ENCODE data around the gene MYL2.
A peak's percentile ranks its signal among the peaks of the same experiment; 100 is the strongest.

Gene MYL2

GRCh38 chr12:110896559-110896958 lies 23.8 kb downstream of the MYL2 start:
- H3K4me1 ChIP-seq (ENCODE audit: control extremely low read depth in 1 of 4, control insufficient read depth in 4 of 4, insufficient read depth in 4 of 4, low read length in 3 of 4), result peaks cover 0 to 8% (median 4%) of the 10 kb centered on the region in 4 experiments
- no peak overlapping the region for H3K4me3 ChIP-seq (ENCODE audit: control insufficient read depth in 1 of 7, extremely low read depth in 1 of 7, insufficient read depth in 4 of 7, low read depth in 2 of 7, low read length in 6 of 7)
- 94% methylated on average over 3 of the region's 3 CpGs for WGBS (ENCODE audit: insufficient coverage)
- no peaks in the 10 kb centered on the region for H3K36me3 ChIP-seq (ENCODE audit: control insufficient read depth in 4 of 4, insufficient read depth in 4 of 4, low read length in 3 of 4)
- ChIA-PET CTCF (interaction anchor here (0.7 to 1.8 kb wide), 5 partner anchors 8 to 124 kb away, joined by 3 to 4 read pairs (median 4); partner anchors contain the start of gene CCDC63), POLR2A (no interaction called here)
- no peak for DNase-seq
- peaks cover 0 to 4% (median 0%) of the 10 kb centered on the region in 5 experiments for H3K9me3 ChIP-seq (ENCODE audit: control extremely low read depth in 1 of 5, control insufficient read depth in 4 of 5, insufficient read depth in 2 of 5, low read depth in 1 of 5, low read length in 4 of 5)
- no peak overlapping the region for H3K27ac ChIP-seq (ENCODE audit: insufficient read depth in 1 of 2, low read depth in 1 of 2, low read length in 2 of 2, poor library complexity in 1 of 2, severe bottlenecking in 2 of 2)
- no peaks in the 10 kb centered on the region for H3K27me3 ChIP-seq (replicated peaks in 2 of 5; ENCODE audit: control insufficient read depth in 4 of 5, insufficient read depth in 5 of 5, low read length in 4 of 5)

GRCh38 chr12:110893956-110894355 lies 26.4 kb downstream of the MYL2 start:
- Histone ChIP-seq H3K9me3 (ENCODE audit: control extremely low read depth in 1 of 5, control insufficient read depth in 4 of 5, insufficient read depth in 2 of 5, low read depth in 1 of 5, low read length in 4 of 5) (peaks cover 0 to 4% (median 0%) of the 10 kb centered on the region in 5 experiments), H3K27ac (ENCODE audit: insufficient read depth in 1 of 2, low read depth in 1 of 2, low read length in 2 of 2, poor library complexity in 1 of 2, severe bottlenecking in 2 of 2) (no peak overlapping the region), H3K4me1 (ENCODE audit: control extremely low read depth in 1 of 4, control insufficient read depth in 4 of 4, insufficient read depth in 4 of 4, low read length in 3 of 4) (peaks cover 0 to 8% (median 4%) of the 10 kb centered on the region in 4 experiments), H3K27me3 (replicated peaks in 2 of 5; ENCODE audit: control insufficient read depth in 4 of 5, insufficient read depth in 5 of 5, low read length in 4 of 5) (no peaks in the 10 kb centered on the region), H3K4me3 (ENCODE audit: control insufficient read depth in 1 of 7, extremely low read depth in 1 of 7, insufficient read depth in 4 of 7, low read depth in 2 of 7, low read length in 6 of 7) (peak overlapping the region in 3 of 7 experiments; percentile 54 to 70 (median 56)), H3K36me3 (ENCODE audit: control insufficient read depth in 4 of 4, insufficient read depth in 4 of 4, low read length in 3 of 4) (no peaks in the 10 kb centered on the region)
- ChIA-PET CTCF (interaction anchor here (1.0 to 2.1 kb wide), 9 partner anchors 9 to 417 kb away, joined by 3 to 8 read pairs (median 4); no protein-coding TSS in a partner anchor), POLR2A (no interaction called here)
- 90% methylated on average over 2 of the region's 3 CpGs for WGBS (ENCODE audit: insufficient coverage)
- no peak for DNase-seq

GRCh38 chr12:110889361-110889760 lies 31.0 kb downstream of the MYL2 start:
- ChIA-PET POLR2A (no interaction called here), CTCF (interaction anchor here (1.0 kb wide), 1 partner anchor 151 kb away, joined by 3 read pairs; no protein-coding TSS in a partner anchor)
- Histone ChIP-seq H3K9me3 (ENCODE audit: control extremely low read depth in 1 of 5, control insufficient read depth in 4 of 5, insufficient read depth in 2 of 5, low read depth in 1 of 5, low read length in 4 of 5) (peaks cover 0 to 4% (median 0%) of the 10 kb centered on the region in 5 experiments), H3K36me3 (ENCODE audit: control insufficient read depth in 4 of 4, insufficient read depth in 4 of 4, low read length in 3 of 4) (no peaks in the 10 kb centered on the region), H3K4me3 (ENCODE audit: control insufficient read depth in 1 of 7, extremely low read depth in 1 of 7, insufficient read depth in 4 of 7, low read depth in 2 of 7, low read length in 6 of 7) (no peak overlapping the region), H3K4me1 (ENCODE audit: control extremely low read depth in 1 of 4, control insufficient read depth in 4 of 4, insufficient read depth in 4 of 4, low read length in 3 of 4) (peaks cover 0 to 8% (median 2%) of the 10 kb centered on the region in 4 experiments), H3K27ac (ENCODE audit: insufficient read depth in 1 of 2, low read depth in 1 of 2, low read length in 2 of 2, poor library complexity in 1 of 2, severe bottlenecking in 2 of 2) (no peak overlapping the region), H3K27me3 (replicated peaks in 2 of 5; ENCODE audit: control insufficient read depth in 4 of 5, insufficient read depth in 5 of 5, low read length in 4 of 5) (no peaks in the 10 kb centered on the region)
- DNase-seq, result no peak
- WGBS (ENCODE audit: insufficient coverage), result 96% methylated on average over 12 of the region's 12 CpGs

- Histone ChIP-seq H3K27ac (ENCODE audit: insufficient read depth in 1 of 2, low read depth in 1 of 2, low read length in 2 of 2, poor library complexity in 1 of 2, severe bottlenecking in 2 of 2) (no peak overlapping the region), H3K4me3 (ENCODE audit: control insufficient read depth in 1 of 7, extremely low read depth in 1 of 7, insufficient read depth in 4 of 7, low read depth in 2 of 7, low read length in 6 of 7) (peak overlapping the region in 3 of 7 experiments; percentile 62 to 75 (median 65)), H3K27me3 (replicated peaks in 2 of 5; ENCODE audit: control insufficient read depth in 4 of 5, insufficient read depth in 5 of 5, low read length in 4 of 5) (no peaks in the 10 kb centered on the region), H3K9me3 (ENCODE audit: control extremely low read depth in 1 of 5, control insufficient read depth in 4 of 5, insufficient read depth in 2 of 5, low read depth in 1 of 5, low read length in 4 of 5) (no peaks in the 10 kb centered on the region), H3K4me1 (ENCODE audit: control extremely low read depth in 1 of 4, control insufficient read depth in 4 of 4, insufficient read depth in 4 of 4, low read length in 3 of 4) (peaks cover 0 to 4% (median 1%) of the 10 kb centered on the region in 4 experiments), H3K36me3 (ENCODE audit: control insufficient read depth in 4 of 4, insufficient read depth in 4 of 4, low read length in 3 of 4) (no peaks in the 10 kb centered on the region)
- POLR2A ChIA-PET, result interaction anchor here (0.6 kb wide), 1 partner anchor 173 kb away, joined by 4 read pairs; no protein-coding TSS in a partner anchor
- 33% methylated on average over 3 of the region's 5 CpGs for WGBS (ENCODE audit: insufficient coverage)
- CTCF ChIA-PET, result interaction anchor here (1.0 to 2.1 kb wide), 16 partner anchors 8 to 423 kb away, joined by 3 to 8 read pairs (median 4); partner anchors contain the start of gene CCDC63
- DNase-seq, result peak in 2 of 3 donors; percentile 16 to 32
Measured at GRCh38 chr12:110888256-110888991, 32.0 kb downstream of the MYL2 start.

GRCh38 chr12:110885152-110885840 lies 35.1 kb downstream of the MYL2 start:
- POLR2A ChIA-PET, result no interaction called here

GRCh38 chr12:110883251-110883650 lies 37.1 kb downstream of the MYL2 start:
- H3K4me1 ChIP-seq (ENCODE audit: control extremely low read depth in 1 of 4, control insufficient read depth in 4 of 4, insufficient read depth in 4 of 4, low read length in 3 of 4), result peaks cover 0 to 4% (median 1%) of the 10 kb centered on the region in 4 experiments
- WGBS (ENCODE audit: insufficient coverage), result 100% methylated on average over 2 of the region's 4 CpGs
- CTCF ChIA-PET, result interaction anchor here (0.7 to 1.5 kb wide), 3 partner anchors 9 to 56 kb away, joined by 3 to 4 read pairs (median 3); no protein-coding TSS in a partner anchor
- no peaks in the 10 kb centered on the region for H3K9me3 ChIP-seq (ENCODE audit: control extremely low read depth in 1 of 5, control insufficient read depth in 4 of 5, insufficient read depth in 2 of 5, low read depth in 1 of 5, low read length in 4 of 5)
- H3K27me3 ChIP-seq (replicated peaks in 2 of 5; ENCODE audit: control insufficient read depth in 4 of 5, insufficient read depth in 5 of 5, low read length in 4 of 5), result no peaks in the 10 kb centered on the region
- H3K27ac ChIP-seq (ENCODE audit: insufficient read depth in 1 of 2, low read depth in 1 of 2, low read length in 2 of 2, poor library complexity in 1 of 2, severe bottlenecking in 2 of 2), result no peak overlapping the region
- H3K4me3 ChIP-seq (ENCODE audit: control insufficient read depth in 1 of 7, extremely low read depth in 1 of 7, insufficient read depth in 4 of 7, low read depth in 2 of 7, low read length in 6 of 7), result no peak overlapping the region
- no peaks in the 10 kb centered on the region for H3K36me3 ChIP-seq (ENCODE audit: control insufficient read depth in 4 of 4, insufficient read depth in 4 of 4, low read length in 3 of 4)
- POLR2A ChIA-PET, result no interaction called here
- no peak for DNase-seq

More at GRCh38 chr12:110885152-110885840, 35.1 kb downstream of the MYL2 start:
- Histone ChIP-seq H3K27ac (ENCODE audit: insufficient read depth in 1 of 2, low read depth in 1 of 2, low read length in 2 of 2, poor library complexity in 1 of 2, severe bottlenecking in 2 of 2) (no peak overlapping the region), H3K4me1 (ENCODE audit: control extremely low read depth in 1 of 4, control insufficient read depth in 4 of 4, insufficient read depth in 4 of 4, low read length in 3 of 4) (peaks cover 0 to 4% (median 1%) of the 10 kb centered on the region in 4 experiments), H3K27me3 (replicated peaks in 2 of 5; ENCODE audit: control insufficient read depth in 4 of 5, insufficient read depth in 5 of 5, low read length in 4 of 5) (no peaks in the 10 kb centered on the region), H3K9me3 (ENCODE audit: control extremely low read depth in 1 of 5, control insufficient read depth in 4 of 5, insufficient read depth in 2 of 5, low read depth in 1 of 5, low read length in 4 of 5) (no peaks in the 10 kb centered on the region), H3K36me3 (ENCODE audit: control insufficient read depth in 4 of 4, insufficient read depth in 4 of 4, low read length in 3 of 4) (no peaks in the 10 kb centered on the region), H3K4me3 (ENCODE audit: control insufficient read depth in 1 of 7, extremely low read depth in 1 of 7, insufficient read depth in 4 of 7, low read depth in 2 of 7, low read length in 6 of 7) (no peak overlapping the region)
- CTCF ChIA-PET, result interaction anchor here (0.6 to 1.6 kb wide), 4 partner anchors 9 to 639 kb away, joined by 3 to 5 read pairs (median 4); no protein-coding TSS in a partner anchor
- WGBS (ENCODE audit: insufficient coverage), result 97% methylated on average over 5 of the region's 6 CpGs
- no peak for DNase-seq

All from common myeloid progenitor, CD34-positive (primary cell).